ENCODE data around the gene KCNE5.
"Not testable (repeated sequence)": the region's sequence is repeated elsewhere in the genome, so short reads cannot be mapped to it uniquely, and the experiment has no call there.

Gene KCNE5, protein sequence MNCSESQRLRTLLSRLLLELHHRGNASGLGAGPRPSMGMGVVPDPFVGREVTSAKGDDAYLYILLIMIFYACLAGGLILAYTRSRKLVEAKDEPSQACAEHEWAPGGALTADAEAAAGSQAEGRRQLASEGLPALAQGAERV

GRCh38 chrX:109624641-109625616 is at the start of gene KCNE5:
Gene KCNE5, minus strand, starts transcription at chrX:109625172. Its CDS starts 152 bp downstream, at chrX:109625020.
- DNase-seq = no peak

DNA sequence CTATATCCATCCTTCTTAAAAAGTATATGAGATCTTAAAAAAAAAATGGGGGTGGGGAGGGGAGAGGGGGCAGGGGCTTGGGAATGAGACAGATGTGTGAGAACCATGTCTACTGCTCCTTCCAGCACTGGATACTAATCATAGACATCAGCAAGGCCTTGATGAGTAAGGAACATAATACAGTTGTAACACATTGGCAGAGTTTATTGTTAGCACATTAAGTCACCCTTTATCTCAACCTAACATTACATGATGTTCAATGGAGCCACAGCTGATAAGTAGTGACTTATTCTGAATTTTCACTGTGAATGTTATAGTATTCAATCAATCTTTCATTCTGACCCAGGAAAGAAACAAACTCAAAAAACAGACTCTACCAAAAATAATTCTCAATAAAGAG is 47.3 kb upstream of the KCNE5 start:
- no peak for DNase-seq

DNA sequence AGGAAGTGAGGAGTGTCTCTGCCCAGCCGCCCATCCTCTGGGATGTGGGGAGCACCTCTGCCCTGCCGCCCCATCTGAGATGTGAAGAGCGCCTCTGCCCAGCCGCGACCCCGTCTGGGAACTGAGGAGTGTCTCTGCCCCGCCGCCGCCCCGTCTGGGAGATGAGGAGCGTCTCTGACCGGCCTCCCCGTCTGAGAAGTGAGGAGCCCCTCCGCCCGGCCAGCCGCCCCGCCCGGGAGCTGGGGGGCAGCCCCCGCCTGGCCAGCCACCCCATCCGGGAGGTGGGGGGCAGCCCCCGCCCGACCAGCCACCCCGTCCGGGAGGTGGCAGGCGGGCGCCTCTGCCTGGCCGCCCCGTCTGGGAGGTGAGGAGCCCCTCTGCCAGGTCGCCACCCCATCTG is 46.2 kb upstream of the KCNE5 start:
- DNase-seq = not testable (repeated sequence)

- no peak for DNase-seq
Measured at GRCh38 chrX:109667986-109668385, 43.0 kb upstream of the KCNE5 start.

DNA sequence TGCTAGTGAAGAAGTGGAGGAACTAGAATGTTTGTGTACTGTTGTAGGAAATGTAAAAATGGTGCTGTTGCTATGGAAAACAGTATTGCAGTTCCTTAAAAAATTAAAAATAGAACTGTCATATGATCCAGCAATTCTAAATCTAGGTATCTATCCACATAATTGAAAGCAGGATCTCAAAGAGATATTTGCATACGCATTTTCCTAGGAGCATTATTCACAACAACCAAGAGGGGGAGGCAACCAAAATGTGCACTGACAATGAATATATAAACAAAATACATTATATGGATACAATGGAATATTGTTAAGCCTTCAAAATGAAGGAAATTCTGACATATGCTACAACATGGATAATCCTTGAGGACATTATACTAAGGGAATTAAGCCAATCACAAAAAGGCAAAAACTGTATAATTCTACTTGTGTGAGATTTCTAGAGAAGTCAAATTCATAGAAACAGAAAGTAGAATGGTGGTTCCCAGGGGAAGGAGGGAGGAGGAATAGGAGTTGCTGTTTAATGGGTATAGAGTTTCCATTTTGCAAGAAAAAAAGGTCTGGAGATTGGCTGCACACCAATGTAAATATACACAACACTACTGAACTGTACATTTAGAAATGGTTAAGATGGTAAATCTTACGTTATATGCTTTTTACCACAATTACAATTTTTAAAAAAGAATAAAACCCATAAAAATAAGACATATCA is 35.6 kb upstream of the KCNE5 start:
- no peak for DNase-seq

- DNase-seq = no peak
Measured at GRCh38 chrX:109658391-109658790, 33.4 kb upstream of the KCNE5 start.

DNA sequence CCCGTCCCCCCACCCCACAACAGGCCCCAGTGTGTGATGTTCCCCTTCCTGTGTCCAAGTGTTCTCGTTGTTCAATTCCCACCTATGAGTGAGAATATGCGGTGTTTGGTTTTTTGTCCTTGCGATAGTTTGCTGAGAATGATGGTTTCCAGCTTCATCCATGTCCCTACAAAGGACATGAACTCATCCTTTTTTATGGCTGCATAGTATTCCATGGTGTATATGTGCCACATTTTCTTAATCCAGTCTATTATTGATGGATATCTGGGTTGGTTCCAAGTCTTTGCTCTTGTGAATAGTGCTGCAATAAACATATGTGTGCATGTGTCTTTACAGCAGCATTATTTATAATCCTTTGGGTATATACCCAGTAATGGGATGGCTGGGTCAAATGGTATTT is 32.4 kb upstream of the KCNE5 start:
- not testable (repeated sequence) for DNase-seq

- DNase-seq = no peak
Measured at GRCh38 chrX:109656774-109657173, 31.8 kb upstream of the KCNE5 start.

GRCh38 chrX:109655502-109656201 is 30.7 kb upstream of the KCNE5 start:
- DNase-seq = no peak

DNA sequence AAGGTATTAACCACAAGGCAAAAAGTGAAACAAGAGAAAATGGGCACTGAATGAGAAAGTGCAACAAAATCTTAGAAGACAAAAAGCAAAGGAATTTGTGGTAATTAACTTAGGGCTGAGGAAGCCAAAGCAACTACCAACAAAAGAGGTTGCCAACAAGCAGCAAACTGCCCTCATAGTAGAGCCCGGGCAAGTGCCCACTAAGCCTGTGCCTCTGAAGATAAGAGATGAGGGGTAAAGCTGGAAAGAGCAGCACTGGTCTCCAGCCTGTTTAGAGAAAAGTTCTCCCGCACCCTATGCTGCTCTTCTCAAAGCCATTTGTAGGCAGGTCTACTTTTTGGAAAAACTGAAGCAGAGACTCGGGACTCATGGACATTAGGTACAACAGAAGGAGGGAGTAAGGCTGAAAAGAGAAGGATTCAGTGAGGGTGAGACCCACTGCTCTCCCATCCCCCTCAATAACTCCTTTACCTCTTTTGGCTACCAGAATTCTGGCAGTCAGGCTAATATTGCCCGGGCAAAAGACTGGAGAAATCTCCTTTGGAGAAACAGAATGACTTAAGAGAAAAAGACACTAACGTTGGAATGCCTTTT is 29.6 kb upstream of the KCNE5 start:
- no peak for DNase-seq

GRCh38 chrX:109644671-109645070 is 19.7 kb upstream of the KCNE5 start:
- DNase-seq = not testable (repeated sequence)

- DNase-seq = no peak
Measured at GRCh38 chrX:109643687-109644086, 18.7 kb upstream of the KCNE5 start.

GRCh38 chrX:109638158-109638557 is 13.2 kb upstream of the KCNE5 start:
- no peak for DNase-seq

GRCh38 chrX:109637477-109637876 is 12.5 kb upstream of the KCNE5 start:
- not testable (repeated sequence) for DNase-seq

DNA sequence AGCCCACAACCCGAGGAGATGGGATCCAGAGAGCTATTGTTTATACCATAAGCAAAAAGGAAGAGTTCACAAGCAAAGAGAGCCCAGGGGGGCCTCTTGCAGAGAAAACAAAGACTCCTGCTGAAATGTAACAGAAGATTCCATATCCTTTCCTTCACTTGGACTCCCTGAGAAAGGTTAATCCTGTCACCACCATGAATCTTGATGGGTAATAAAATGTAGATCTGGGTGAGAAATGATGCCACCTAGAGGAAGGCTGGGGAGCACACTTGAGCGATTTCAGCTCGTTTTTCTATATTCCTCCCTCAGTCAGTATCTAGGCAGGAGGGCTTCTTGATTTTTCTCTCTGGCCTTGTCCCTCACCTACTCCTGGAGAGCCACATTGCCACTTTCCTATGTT is 10.2 kb upstream of the KCNE5 start:
- no peak for DNase-seq

GRCh38 chrX:109632906-109633504 is 8.0 kb upstream of the KCNE5 start:
- DNase-seq = no peak

GRCh38 chrX:109629310-109629709 is 4.3 kb upstream of the KCNE5 start:
- no peak for DNase-seq

DNA sequence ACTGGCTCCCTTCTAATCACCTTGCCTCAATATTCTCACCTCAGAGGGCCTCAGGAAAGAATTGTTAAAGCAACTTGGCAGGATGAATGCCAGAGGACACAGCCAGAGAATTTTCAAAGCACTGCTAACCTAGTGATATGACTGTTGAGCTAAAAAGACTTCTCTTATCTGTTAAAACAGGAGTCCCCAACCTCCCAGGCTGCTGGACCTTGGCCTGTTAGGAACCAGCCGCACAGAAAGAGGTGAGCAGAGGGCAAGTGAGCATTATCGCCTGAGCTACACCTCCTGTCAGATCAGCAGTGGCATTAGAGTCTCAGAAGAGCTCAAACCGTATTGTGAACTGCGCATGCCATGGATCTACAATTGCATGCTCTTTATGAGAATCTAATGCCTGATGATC is 1.7 kb upstream of the KCNE5 start:
- DNase-seq = no peak

DNA sequence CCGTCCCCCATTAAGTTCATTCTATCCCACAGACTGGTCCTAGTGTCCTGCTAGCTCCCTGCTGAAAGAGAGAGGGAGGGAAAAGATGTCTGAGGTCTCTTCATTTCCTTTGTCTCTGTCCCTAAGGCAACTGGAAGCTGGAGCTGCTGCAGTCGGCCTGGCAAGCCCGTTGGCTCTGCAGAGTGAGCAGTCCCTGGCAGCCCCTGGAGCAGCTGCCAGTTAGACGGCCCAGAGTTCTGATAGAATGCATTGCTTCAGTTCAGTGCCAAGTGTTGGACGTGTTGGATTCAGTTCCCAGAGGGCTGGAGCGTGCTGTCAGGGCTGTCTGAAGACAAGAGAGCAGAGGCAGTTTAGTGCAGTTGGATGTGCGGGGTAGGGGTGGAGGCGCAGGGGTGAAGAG is 975 bp downstream of the KCNE5 start:
- no peak for DNase-seq

DNA sequence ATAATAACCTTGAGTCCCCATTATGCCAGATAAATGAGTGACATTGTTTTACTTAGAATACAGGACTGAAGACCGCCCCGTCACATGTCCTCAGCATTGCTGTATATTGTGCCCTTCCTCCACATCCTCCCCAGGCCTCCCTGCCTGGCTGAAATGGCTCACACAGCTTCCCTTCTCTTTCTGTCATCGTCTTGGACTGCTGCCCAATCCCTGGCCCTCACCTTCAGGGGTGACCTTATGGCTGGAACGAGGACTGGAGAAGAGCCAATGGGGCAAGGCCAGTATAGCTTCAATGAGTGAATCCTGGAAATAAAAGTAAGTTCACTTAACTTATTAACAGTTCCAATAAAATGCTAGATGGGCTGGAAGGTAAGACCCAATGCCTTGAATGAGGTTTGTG is 2.7 kb downstream of the KCNE5 start:
- no peak for DNase-seq

GRCh38 chrX:109619771-109620170 is 5.2 kb downstream of the KCNE5 start:
- no peak for DNase-seq

DNA sequence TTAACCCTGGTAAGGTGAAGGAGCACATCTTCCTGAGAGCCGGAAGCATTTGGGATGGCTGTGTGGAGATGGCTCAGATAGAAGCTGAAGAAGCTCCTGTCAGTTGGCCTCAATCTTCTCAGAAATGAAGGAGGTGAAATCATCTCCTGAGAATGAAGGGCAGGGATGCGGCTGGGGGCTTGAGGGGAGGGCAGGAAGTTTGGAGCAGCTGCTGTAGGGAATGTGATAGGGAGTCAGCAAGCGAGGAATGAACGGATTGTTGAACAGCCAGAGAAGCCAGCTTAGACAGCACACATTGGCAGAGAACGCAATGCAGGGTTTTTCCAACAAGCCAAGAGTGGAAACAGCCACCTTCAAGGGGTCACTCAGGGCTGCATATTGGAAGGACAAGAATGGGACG is 10.0 kb downstream of the KCNE5 start:
- DNase-seq = no peak

Data from SW 1271 (cell line).